Measurements from ENCODE around the gene IL7R. TPM values are rescaled to one million over a fixed set of nuclear protein-coding genes. Genes with fewer than 3 reads are reported as not detected.

The IL7R gene
- total and polyA plus RNA-seq, 2 of the 4 experiments (the other 2 are of a cell fraction), result 40.7 to 71.7 TPM

GRCh38 chr5:35857606-35858205 lies 1.0 kb downstream of the IL7R start:
- Histone ChIP-seq H3K27ac (ENCODE audit: insufficient read depth, low read length) (peak overlapping the region; percentile 30), H4K5ac (ENCODE audit: low read depth, low read length) (peak overlapping the region; percentile 88; the same call in 1 of the 2 replicates), H4K20me1 (ENCODE audit: insufficient read depth, low read length) (no peaks in the 10 kb centered on the region), H2BK15ac (ENCODE audit: low read depth, low read length) (peak overlapping the region; percentile 49; the same call in 1 of the 3 replicates), H2BK5ac (ENCODE audit: low read depth, low read length, poor library complexity, severe bottlenecking) (peak overlapping the region; percentile 99), H3K18ac (ENCODE audit: low read depth, low read length) (peak overlapping the region; percentile 96; the same call in 1 of the 2 replicates), H3K36me3 (ENCODE audit: control insufficient read depth, insufficient read depth, low read length) (peaks cover 7% of the 10 kb centered on the region; the same call in 1 of the 2 replicates), H3K9ac (ENCODE audit: low read depth, low read length) (peak overlapping the region; percentile 96; the same call in 1 of the 2 replicates), H3K27me3 (ENCODE audit: control insufficient read depth, insufficient read depth, low read length) (no peaks in the 10 kb centered on the region), H4K91ac (ENCODE audit: insufficient read depth, low read depth, low read length) (peak overlapping the region; percentile 75), H3K14ac (replicated peaks; ENCODE audit: low read depth, low read length) (no peak overlapping the region; the same call in 1 of the 2 replicates), H3K4me2 (ENCODE audit: low read depth, low read length) (peak overlapping the region; percentile 83), H3K23ac (ENCODE audit: low read depth, low read length) (peak overlapping the region; percentile 21; the same call in 1 of the 2 replicates), H3K4me3 (ENCODE audit: insufficient read depth, low read depth, low read length) (peak overlapping the region; percentile 52; the same call in 1 of the 2 replicates), H2AFZ (replicated peaks; ENCODE audit: low read length, poor library complexity) (no peak overlapping the region), H3K9me3 (ENCODE audit: control insufficient read depth, insufficient read depth, low read length) (no peaks in the 10 kb centered on the region), H3K56ac (ENCODE audit: extremely low read depth, insufficient read depth, low read length) (peak overlapping the region; percentile 90), H3K4me1 (ENCODE audit: control insufficient read depth, insufficient read depth, low read length) (peaks cover 14% of the 10 kb centered on the region), H3K9me1 (ENCODE audit: insufficient read depth, low read length) (peaks cover 6% of the 10 kb centered on the region; the same call in 1 of the 2 replicates), H2AK9ac (replicated peaks; ENCODE audit: low read depth, low read length, poor library complexity) (no peak overlapping the region), H2BK120ac (ENCODE audit: low read depth, low read length) (peak overlapping the region; percentile 71), H2BK20ac (ENCODE audit: low read depth, low read length) (peak overlapping the region; percentile 58; the same call in 1 of the 2 replicates), H3K4ac (ENCODE audit: low read depth, low read length) (peak overlapping the region; percentile 25; the same call in 1 of the 2 replicates), H2AK5ac (ENCODE audit: low read depth, low read length) (no peak overlapping the region), H4K8ac (ENCODE audit: low read depth in 2 of 2, low read length in 2 of 2) (peak overlapping the region; percentile 78 to 92; a peak in 3 of 4 replicates), H3K79me1 (ENCODE audit: low read depth in 1 of 2, low read length in 2 of 2) (peaks cover 5 to 25% of the 10 kb centered on the region in 2 experiments)
- no CpG with 5 or more reads among the region's 2 CpGs for WGBS, 2 experiments (ENCODE audit: extremely low coverage in 2 of 2, insufficient read length in 1 of 2)
- TF ChIP-seq SMC3 (IDR thresholded peaks at IDR 0.05; ENCODE audit: low read depth, low read length) (no peak), CEBPB (IDR thresholded peaks at IDR 0.05; ENCODE audit: low read depth, low read length) (peak; percentile 5; the same call in 1 of the 2 replicates), CTCF (conservative IDR thresholded peaks at IDR 0.05; ENCODE audit: low read depth, low read length) (no peak), FOS (IDR thresholded peaks at IDR 0.05; ENCODE audit: low read depth, low read length) (peak; percentile 93), RFX5 (IDR thresholded peaks at IDR 0.05; ENCODE audit: low read depth, low read length) (no peak), USF2 (IDR thresholded peaks at IDR 0.05; ENCODE audit: low read depth, low read length) (no peak), NFE2L2 (IDR thresholded peaks at IDR 0.05; ENCODE audit: low read depth, low read length) (peak; percentile 58), MAFK (IDR thresholded peaks at IDR 0.05; ENCODE audit: low read depth, low read length) (peak; percentile 35; the same call in 1 of the 2 replicates), CHD1 (IDR thresholded peaks at IDR 0.05; ENCODE audit: low read depth, low read length) (no peak), BHLHE40 (IDR thresholded peaks at IDR 0.05; ENCODE audit: low read depth, low read length) (peak; percentile 41; the same call in 1 of the 2 replicates), MXI1 (IDR thresholded peaks at IDR 0.05; ENCODE audit: borderline replicate concordance, low read depth, low read length) (no peak), POLR2A (IDR thresholded peaks at IDR 0.05; ENCODE audit: low read depth, low read length) (no peak), RCOR1 (IDR thresholded peaks at IDR 0.05; ENCODE audit: insufficient replicate concordance, low read length) (peak; percentile 66)
- in situ Hi-C loops (cut with MboI; ENCODE audit: low sequenced_read_pairs) (no loop called here), intact Hi-C loops (cut with micrococcal nuclease) (loop anchor here (2.0 to 5.0 kb wide), 5 partner anchors 27 to 241 kb away; partner anchors contain the start of gene SPEF2), dilution Hi-C loops (cut with HindIII; ENCODE audit: low sequenced_read_pairs, unreplicated experiment) (no loop called here)
- ATAC-seq (ENCODE audit: low read depth) (peak; percentile 30), DNase-seq (peak; percentile 91)
- ChIA-PET CTCF (interaction anchor here (2.0 to 3.8 kb wide), 2 partner anchors 68 to 80 kb away, joined by 8 to 12 read pairs; no protein-coding TSS in a partner anchor), POLR2A (ENCODE audit: unreplicated experiment) (no interaction called here)
- BruUV-seq (replicated peaks), result no TSS peak
